GM12865 (cell line): ENCODE measurements around the gene ADNP2.

Experiments
- DNase-seq: peaks from one replicate; pipeline ENCODE4 v3.0.0; 2010; ENCODE audit warnings: low read depth
- H3K4me3 ChIP-seq: 2 replicates; pipeline ENCODE4 v1.5.1; 2011; ENCODE audit warnings: mild to moderate bottlenecking, low read depth, low read length, control low read depth
- TF ChIP-seq, protein P1 (sequence below): IDR thresholded peaks from 2 replicates; pipeline ENCODE4 v1.5.1; 2011; ENCODE audit warnings: low read length, control low read depth, low read depth, inconsistent platforms; ENCODE audit not compliant: insufficient read depth; ENCODE audit errors: missing control alignments

Gene ADNP2

GRCh38 chr18:80168982-80169381, 59.9 kb downstream of the ADNP2 start:
- no peak for DNase-seq
- TF ChIP-seq, protein P1, sequence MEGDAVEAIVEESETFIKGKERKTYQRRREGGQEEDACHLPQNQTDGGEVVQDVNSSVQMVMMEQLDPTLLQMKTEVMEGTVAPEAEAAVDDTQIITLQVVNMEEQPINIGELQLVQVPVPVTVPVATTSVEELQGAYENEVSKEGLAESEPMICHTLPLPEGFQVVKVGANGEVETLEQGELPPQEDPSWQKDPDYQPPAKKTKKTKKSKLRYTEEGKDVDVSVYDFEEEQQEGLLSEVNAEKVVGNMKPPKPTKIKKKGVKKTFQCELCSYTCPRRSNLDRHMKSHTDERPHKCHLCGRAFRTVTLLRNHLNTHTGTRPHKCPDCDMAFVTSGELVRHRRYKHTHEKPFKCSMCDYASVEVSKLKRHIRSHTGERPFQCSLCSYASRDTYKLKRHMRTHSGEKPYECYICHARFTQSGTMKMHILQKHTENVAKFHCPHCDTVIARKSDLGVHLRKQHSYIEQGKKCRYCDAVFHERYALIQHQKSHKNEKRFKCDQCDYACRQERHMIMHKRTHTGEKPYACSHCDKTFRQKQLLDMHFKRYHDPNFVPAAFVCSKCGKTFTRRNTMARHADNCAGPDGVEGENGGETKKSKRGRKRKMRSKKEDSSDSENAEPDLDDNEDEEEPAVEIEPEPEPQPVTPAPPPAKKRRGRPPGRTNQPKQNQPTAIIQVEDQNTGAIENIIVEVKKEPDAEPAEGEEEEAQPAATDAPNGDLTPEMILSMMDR, result no peak
- H3K4me3 ChIP-seq, result no peak overlapping the region

- TF ChIP-seq, protein P1, result no peak
- no peak for DNase-seq
- no peak overlapping the region for H3K4me3 ChIP-seq
Observed at GRCh38 chr18:80169607-80170006, 60.5 kb downstream of the ADNP2 start.

DNA sequence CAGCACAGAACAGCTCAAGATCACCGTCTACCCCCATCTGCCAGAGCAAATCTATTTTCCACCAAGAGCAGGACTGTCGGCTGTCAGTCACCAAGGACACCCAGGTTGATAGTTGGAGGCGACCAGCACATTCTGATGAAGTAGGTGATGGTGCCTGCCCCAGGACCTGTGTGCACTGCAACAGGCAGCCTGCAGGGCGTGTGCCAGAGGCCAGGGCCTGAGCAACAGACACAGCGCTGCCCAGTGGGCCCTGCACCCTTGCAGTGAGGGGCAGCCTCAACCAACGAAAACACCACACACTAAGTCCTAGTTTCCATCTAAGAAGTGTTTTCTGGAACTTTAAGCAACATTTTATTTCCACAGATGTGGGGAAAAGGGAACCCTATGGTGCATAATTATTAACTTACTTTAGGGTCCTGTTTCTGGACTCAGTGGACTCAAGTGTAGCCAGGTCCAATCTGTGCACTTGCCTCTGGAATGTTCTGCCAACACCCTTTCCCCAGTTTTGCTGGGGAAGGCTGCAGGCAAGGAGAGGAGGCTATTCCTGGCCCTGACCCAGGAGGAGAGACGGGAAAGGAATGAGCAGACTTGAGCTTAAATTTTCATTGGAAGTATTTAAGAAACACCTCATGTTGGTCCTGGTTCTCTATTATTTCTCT, 61.5 kb downstream of the ADNP2 start:
- H3K4me3 ChIP-seq, result no peak overlapping the region
- DNase-seq, result no peak
- TF ChIP-seq, protein P1, result no peak

DNA sequence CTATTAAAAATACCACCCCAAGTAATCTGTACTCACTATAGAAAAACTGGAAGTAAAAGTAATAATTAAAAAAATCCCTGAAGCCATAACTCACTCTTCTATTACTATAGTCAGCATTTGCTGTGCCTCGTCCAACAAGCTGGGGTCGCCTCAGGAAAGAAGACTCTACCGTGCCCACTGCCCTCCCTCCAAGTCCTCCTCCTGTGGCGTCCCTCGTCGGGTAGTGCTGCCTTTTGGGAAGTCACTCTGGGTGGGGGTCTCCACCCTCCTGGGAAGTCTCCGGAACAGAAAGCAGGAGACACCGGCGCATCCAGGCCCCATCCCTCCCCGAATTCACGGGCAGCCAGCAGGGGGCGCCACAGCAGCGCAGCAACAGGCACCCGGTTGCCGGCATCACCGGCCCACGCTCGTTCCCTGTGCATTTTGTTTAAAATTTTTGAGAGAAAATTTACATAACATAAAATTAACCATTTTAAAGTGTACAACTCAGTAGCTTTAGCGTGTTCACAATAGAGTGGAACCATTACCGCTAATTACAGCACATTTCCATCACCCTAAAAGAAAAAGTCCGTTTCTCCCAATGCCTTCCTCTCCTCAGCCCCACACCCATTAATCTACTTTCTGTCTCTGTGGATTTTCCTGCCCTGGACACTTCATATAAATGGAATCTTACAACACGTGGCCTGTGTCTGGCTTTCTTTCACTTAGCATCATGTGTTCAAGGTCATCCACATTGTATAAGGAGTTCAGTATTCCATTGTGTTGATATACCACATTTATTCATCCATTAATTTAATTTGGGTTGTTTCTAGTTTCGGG, 62.2 kb downstream of the ADNP2 start:
- DNase-seq, result peak; percentile 27
- TF ChIP-seq, protein P1, result peak; percentile 71
- H3K4me3 ChIP-seq, result no peak overlapping the region

DNA sequence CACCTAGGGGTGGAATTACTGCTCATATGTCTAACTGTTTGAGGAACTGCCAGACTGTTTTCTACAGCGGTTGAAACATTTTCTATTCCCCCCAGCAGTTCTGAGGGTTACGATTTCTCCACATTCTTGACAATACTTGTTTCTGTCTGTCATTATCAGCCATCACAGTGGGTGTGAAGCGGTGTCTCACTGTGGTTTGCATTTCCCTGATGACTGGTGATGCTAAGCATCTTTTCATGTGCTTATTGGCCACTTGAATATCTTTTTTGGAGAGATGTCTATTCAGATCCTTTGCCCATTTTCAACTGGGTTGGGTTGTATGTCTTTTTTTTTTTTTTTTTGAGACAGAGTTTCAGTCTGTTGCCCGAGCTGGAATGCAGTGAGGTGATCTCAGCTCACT, 63.0 kb downstream of the ADNP2 start:
- DNase-seq, result no peak
- H3K4me3 ChIP-seq, result no peak overlapping the region
- TF ChIP-seq, protein P1, result no peak

GRCh38 chr18:80173060-80173459, 64.0 kb downstream of the ADNP2 start:
- H3K4me3 ChIP-seq, result no peak overlapping the region
- DNase-seq, result no peak
- TF ChIP-seq, protein P1, result no peak
